Measurements from ENCODE around the gene ARHGDIG.

ARHGDIG gene

DNA sequence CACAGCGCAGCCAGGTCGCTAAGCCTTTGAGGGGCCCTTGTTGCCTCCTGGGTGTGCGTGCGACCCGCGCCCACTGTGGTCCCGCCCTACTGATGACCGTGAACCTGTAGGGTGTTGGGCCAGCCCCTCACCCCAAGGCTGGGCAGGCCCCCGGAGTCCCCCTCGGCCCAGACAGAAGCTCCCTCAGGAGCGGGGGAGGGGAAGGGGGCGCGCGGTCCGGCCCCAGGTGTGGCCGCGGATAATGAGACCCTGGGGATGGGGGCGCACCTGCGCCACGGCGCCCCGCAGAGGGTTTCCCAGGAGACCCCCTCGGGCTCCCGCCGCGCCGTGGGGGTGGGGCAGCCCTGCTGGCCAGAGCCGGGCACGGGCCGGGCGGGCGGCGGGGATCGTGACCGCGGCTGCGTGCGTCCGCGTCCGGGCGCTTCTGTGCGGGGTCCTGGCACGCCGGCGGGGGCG lies 358 bp upstream of the ARHGDIG start:
- peaks cover 11% of the 10 kb centered on the region for H3K27me3 ChIP-seq (ENCODE audit: control insufficient read depth, low read length)
- no peaks in the 10 kb centered on the region for H3K36me3 ChIP-seq (ENCODE audit: control insufficient read depth, low read length)
- no peaks in the 10 kb centered on the region for H3F3A ChIP-seq (ENCODE audit: control insufficient read depth, insufficient read depth)
- H3K4me2 ChIP-seq (ENCODE audit: low read length) = no peak overlapping the region
- no peaks in the 10 kb centered on the region for H3K79me2 ChIP-seq (ENCODE audit: control insufficient read depth, low read length)
- H3K4me3 ChIP-seq (ENCODE audit: low read length) = no peak overlapping the region
- no peak for TF ChIP-seq EZH2phosphoT487 (IDR thresholded peaks at IDR 0.05; ENCODE audit: borderline replicate concordance, low read length)
- TF ChIP-seq, protein P1, sequence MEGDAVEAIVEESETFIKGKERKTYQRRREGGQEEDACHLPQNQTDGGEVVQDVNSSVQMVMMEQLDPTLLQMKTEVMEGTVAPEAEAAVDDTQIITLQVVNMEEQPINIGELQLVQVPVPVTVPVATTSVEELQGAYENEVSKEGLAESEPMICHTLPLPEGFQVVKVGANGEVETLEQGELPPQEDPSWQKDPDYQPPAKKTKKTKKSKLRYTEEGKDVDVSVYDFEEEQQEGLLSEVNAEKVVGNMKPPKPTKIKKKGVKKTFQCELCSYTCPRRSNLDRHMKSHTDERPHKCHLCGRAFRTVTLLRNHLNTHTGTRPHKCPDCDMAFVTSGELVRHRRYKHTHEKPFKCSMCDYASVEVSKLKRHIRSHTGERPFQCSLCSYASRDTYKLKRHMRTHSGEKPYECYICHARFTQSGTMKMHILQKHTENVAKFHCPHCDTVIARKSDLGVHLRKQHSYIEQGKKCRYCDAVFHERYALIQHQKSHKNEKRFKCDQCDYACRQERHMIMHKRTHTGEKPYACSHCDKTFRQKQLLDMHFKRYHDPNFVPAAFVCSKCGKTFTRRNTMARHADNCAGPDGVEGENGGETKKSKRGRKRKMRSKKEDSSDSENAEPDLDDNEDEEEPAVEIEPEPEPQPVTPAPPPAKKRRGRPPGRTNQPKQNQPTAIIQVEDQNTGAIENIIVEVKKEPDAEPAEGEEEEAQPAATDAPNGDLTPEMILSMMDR (IDR thresholded peaks at IDR 0.05; ENCODE audit: low read depth, low read length, poor library complexity, severe bottlenecking) = no peak
- peaks cover 5% of the 10 kb centered on the region for H3K4me1 ChIP-seq (ENCODE audit: control insufficient read depth, low read length)
- no peaks in the 10 kb centered on the region for H3K9me3 ChIP-seq (ENCODE audit: control insufficient read depth, insufficient read depth, low read length)
- H3K9me2 ChIP-seq (replicated peaks; ENCODE audit: control insufficient read depth, low read length) = no peaks in the 10 kb centered on the region
- H3K27ac ChIP-seq (ENCODE audit: low read depth, low read length) = no peak overlapping the region
- no peaks in the 10 kb centered on the region for H4K20me1 ChIP-seq (ENCODE audit: control insufficient read depth, insufficient read depth, low read depth, low read length)

DNA sequence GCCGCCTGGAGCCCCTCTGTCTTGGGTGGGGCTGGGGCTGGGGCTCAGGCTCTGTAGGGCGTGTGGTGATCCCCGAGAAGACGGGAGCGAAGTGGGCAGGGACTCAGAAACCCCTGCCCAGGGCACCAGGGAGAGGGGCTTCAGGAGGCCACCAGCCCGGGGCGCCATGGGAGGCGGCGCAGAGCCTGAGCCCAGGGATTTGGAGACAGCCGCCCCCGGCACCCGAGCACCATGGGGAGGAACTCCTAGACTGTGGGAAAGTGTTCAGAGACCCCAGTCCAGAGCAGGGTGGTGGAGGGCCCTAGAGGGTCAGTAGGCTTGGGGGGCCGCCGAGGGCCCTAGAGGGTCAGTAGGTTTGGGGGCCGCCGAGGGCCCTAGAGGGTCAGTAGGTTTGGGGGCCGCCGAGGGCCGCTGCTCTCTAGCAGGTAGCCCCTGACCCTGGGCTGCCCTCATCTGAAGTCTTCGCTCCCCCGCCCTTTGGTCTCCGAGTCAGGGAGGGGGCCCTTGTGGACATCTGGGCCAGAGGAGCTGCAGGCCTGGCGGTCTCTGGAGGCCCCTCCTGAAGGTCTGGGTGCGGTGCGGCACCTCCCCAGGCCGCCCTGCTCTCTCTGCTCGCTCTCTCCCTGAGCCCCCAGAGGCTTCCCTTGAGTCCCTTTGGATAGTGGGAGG lies 734 bp downstream of the ARHGDIG start:
- Histone ChIP-seq H3K36me3 (ENCODE audit: control insufficient read depth, low read length) (no peaks in the 10 kb centered on the region), H3K9me3 (ENCODE audit: control insufficient read depth, insufficient read depth, low read length) (no peaks in the 10 kb centered on the region), H3K27me3 (ENCODE audit: control insufficient read depth, low read length) (peaks cover 6% of the 10 kb centered on the region; the same call in 1 of the 2 replicates), H3K9me2 (replicated peaks; ENCODE audit: control insufficient read depth, low read length) (no peaks in the 10 kb centered on the region), H3K4me1 (ENCODE audit: control insufficient read depth, low read length) (peaks cover 9% of the 10 kb centered on the region), H4K20me1 (ENCODE audit: control insufficient read depth, insufficient read depth, low read depth, low read length) (no peaks in the 10 kb centered on the region), H3K27ac (ENCODE audit: low read depth, low read length) (no peak overlapping the region), H3K4me2 (ENCODE audit: low read length) (no peak overlapping the region), H3F3A (ENCODE audit: control insufficient read depth, insufficient read depth) (no peaks in the 10 kb centered on the region), H3K4me3 (ENCODE audit: low read length) (no peak overlapping the region), H3K79me2 (ENCODE audit: control insufficient read depth, low read length) (no peaks in the 10 kb centered on the region)
- TF ChIP-seq EZH2phosphoT487 (IDR thresholded peaks at IDR 0.05; ENCODE audit: borderline replicate concordance, low read length) = no peak
- TF ChIP-seq, protein P1 (IDR thresholded peaks at IDR 0.05; ENCODE audit: low read depth, low read length, poor library complexity, severe bottlenecking) = no peak

DNA sequence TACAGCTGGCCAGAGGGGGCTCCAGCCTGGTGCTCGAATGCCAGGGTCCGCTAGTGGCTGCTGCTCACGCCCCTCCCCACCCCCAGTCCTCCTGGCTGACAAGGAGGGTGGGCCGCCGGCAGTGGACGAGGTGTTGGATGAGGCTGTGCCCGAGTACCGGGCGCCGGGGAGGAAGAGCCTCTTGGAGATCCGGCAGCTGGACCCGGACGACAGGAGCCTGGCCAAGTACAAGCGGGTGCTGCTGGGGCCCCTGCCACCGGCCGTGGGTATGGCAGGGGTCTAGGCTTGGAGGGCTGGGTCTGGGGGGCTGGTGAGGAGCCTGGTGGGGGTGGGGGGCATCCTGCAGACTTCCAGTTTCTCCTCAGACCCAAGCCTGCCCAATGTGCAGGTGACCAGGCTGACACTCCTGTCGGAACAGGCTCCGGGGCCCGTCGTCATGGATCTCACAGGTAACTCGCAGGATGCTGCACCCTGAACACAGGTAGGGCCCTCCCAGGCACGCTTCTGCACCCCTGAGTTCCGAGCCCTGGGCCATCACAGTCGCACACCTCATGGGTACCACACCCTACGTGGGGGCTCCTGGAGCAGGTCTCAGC lies 1.4 kb downstream of the ARHGDIG start:
- Histone ChIP-seq H3K9me3 (ENCODE audit: control insufficient read depth, insufficient read depth, low read length) (no peaks in the 10 kb centered on the region), H3K27me3 (ENCODE audit: control insufficient read depth, low read length) (0 out of 2 replicates have a peak, but pooled peaks cover 2% of the 10 kb centered on the region), H3K4me3 (ENCODE audit: low read length) (no peak overlapping the region)

More for the DNA sequence above, 1.4 kb downstream of the ARHGDIG start:
- H4K20me1 ChIP-seq (ENCODE audit: control insufficient read depth, insufficient read depth, low read depth, low read length) = no peaks in the 10 kb centered on the region
- H3K36me3 ChIP-seq (ENCODE audit: control insufficient read depth, low read length) = no peaks in the 10 kb centered on the region
- no peaks in the 10 kb centered on the region for H3F3A ChIP-seq (ENCODE audit: control insufficient read depth, insufficient read depth)
- no peaks in the 10 kb centered on the region for H3K9me2 ChIP-seq (replicated peaks; ENCODE audit: control insufficient read depth, low read length)
- no peaks in the 10 kb centered on the region for H3K79me2 ChIP-seq (ENCODE audit: control insufficient read depth, low read length)
- no peak overlapping the region for H3K27ac ChIP-seq (ENCODE audit: low read depth, low read length)
- no peak for TF ChIP-seq EZH2phosphoT487 (IDR thresholded peaks at IDR 0.05; ENCODE audit: borderline replicate concordance, low read length)
- TF ChIP-seq, protein P1 (IDR thresholded peaks at IDR 0.05; ENCODE audit: low read depth, low read length, poor library complexity, severe bottlenecking) = no peak
- peaks cover 9% of the 10 kb centered on the region for H3K4me1 ChIP-seq (ENCODE audit: control insufficient read depth, low read length)
- no peak overlapping the region for H3K4me2 ChIP-seq (ENCODE audit: low read length)

Measured in DOHH2 (cell line).